DOHH2 (cell line): ENCODE results near the gene SYT1.

ENCODE experiments used
- EZH2phosphoT487 ChIP-seq: fragments of 200-600 bp; sonication (generic); IDR thresholded peaks from 2 replicates; pipeline ENCODE4 v1.6.1; 2017; ENCODE audit warnings: borderline replicate concordance, mild to moderate bottlenecking, antibody characterized with exemption, low read length, moderate library complexity, mixed read lengths
- TF ChIP-seq, protein P1 (sequence below): fragments of 200-600 bp; sonication (generic); IDR thresholded peaks from one replicate; pipeline ENCODE4 v1.5.1; 2014; ENCODE audit warnings: antibody characterized with exemption, mild to moderate bottlenecking, low read depth, low read length; ENCODE audit not compliant: poor library complexity, severe bottlenecking

DNA sequence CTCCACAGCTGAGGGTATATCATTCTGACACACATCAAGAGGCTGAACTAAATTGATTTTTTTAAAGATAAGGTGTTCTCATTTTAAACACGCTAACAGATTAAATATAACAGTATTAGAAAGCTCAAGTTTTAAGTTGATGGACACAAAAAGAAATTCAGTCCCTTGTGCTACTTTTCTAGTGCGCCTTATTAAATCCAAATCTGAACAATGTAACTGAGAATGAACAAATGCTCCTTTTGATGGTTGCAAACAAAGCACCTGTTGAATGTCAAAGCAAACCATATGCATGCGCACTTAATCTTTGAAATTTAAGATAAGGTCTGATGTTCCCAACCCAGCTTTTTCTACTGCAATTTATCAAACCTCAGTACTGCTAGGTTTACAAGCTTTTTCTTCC is 424.3 kb downstream of the SYT1 start:
- TF ChIP-seq, protein P1, sequence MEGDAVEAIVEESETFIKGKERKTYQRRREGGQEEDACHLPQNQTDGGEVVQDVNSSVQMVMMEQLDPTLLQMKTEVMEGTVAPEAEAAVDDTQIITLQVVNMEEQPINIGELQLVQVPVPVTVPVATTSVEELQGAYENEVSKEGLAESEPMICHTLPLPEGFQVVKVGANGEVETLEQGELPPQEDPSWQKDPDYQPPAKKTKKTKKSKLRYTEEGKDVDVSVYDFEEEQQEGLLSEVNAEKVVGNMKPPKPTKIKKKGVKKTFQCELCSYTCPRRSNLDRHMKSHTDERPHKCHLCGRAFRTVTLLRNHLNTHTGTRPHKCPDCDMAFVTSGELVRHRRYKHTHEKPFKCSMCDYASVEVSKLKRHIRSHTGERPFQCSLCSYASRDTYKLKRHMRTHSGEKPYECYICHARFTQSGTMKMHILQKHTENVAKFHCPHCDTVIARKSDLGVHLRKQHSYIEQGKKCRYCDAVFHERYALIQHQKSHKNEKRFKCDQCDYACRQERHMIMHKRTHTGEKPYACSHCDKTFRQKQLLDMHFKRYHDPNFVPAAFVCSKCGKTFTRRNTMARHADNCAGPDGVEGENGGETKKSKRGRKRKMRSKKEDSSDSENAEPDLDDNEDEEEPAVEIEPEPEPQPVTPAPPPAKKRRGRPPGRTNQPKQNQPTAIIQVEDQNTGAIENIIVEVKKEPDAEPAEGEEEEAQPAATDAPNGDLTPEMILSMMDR, result no peak
- no peak for TF ChIP-seq EZH2phosphoT487
